Upper lobe of right lung (tissue), 1 donor: ENCODE results near the gene CPT1A. TPM values are rescaled to one million over a fixed set of nuclear protein-coding genes. Genes with fewer than 3 reads are reported as not detected.
A peak's percentile ranks its signal among the peaks of the same experiment; 100 is the strongest.

ENCODE experiments used
- ATAC-seq: fragments of 200-7000 bp; cut with Tn5 transposase; one replicate; pipeline ENCODE4 v1.9.1; 2020; ENCODE audit warnings: mild to moderate bottlenecking, moderate library complexity
- DNase-seq: peaks from one replicate; pipeline ENCODE4 v3.0.0-alpha.2; 2020
- H3K27ac ChIP-seq: fragments of 200-600 bp; one replicate; pipeline ENCODE4 v1.8.0; 2022
- H3K27me3 ChIP-seq: fragments of 200-600 bp; one replicate; pipeline ENCODE4 v1.8.0; 2022; ENCODE audit warnings: mild to moderate bottlenecking
- H3K36me3 ChIP-seq: fragments of 200-600 bp; one replicate; pipeline ENCODE4 v1.8.0; 2022
- H3K4me1 ChIP-seq: fragments of 200-600 bp; one replicate; pipeline ENCODE4 v1.8.0; 2022
- H3K4me3 ChIP-seq: fragments of 200-600 bp; one replicate; pipeline ENCODE4 v1.8.0; 2022; ENCODE audit warnings: mild to moderate bottlenecking
- H3K9me3 ChIP-seq: fragments of 200-600 bp; one replicate; pipeline ENCODE4 v1.8.0; 2022
- CTCF ChIP-seq: fragments of 200-600 bp; IDR thresholded peaks from one replicate; pipeline ENCODE4 v1.8.0; 2022; ENCODE audit warnings: antibody characterized with exemption
- intact Hi-C: fragments of 100-400 bp; cut with DNase I; formaldehyde crosslinking; loops from one replicate; pipeline ENCODE4 v1.11.0; 2022
- total RNA-seq: library from RNA; stranded (reverse); fragmentation: NEBNext Ultra II Directional; extraction: Animal tissue kit (Norgen Biotek cat#: 25700); gene quantifications from one replicate; pipeline ENCODE4 v1.2.1, GENCODE V29; 2021
- donor health status: DM: no; HTN: yes; CAD: no; lungs with severe emphysema.

Gene CPT1A
- total RNA-seq, 1 donor from 2014 or later, result 76.4 TPM

GRCh38 chr11:68880851-68881250 is 39.1 kb upstream of the CPT1A start:
- intact Hi-C loops, result no loop called here

GRCh38 chr11:68878022-68878421 is 36.3 kb upstream of the CPT1A start:
- no peak overlapping the region for H3K27ac ChIP-seq
- no peak for DNase-seq
- no peaks in the 10 kb centered on the region for H3K4me1 ChIP-seq
- intact Hi-C loops, result no loop called here
- H3K27me3 ChIP-seq, result no peaks in the 10 kb centered on the region
- no peaks in the 10 kb centered on the region for H3K36me3 ChIP-seq
- no peak for ATAC-seq
- no peaks in the 10 kb centered on the region for H3K9me3 ChIP-seq
- no peak for TF ChIP-seq CTCF
- H3K4me3 ChIP-seq, result no peak overlapping the region

More at GRCh38 chr11:68880851-68881250, 39.1 kb upstream of the CPT1A start:
- peak; percentile 29 for DNase-seq
- H3K36me3 ChIP-seq, result no peaks in the 10 kb centered on the region
- H3K27ac ChIP-seq, result no peak overlapping the region
- no peak overlapping the region for H3K4me3 ChIP-seq
- ATAC-seq, result no peak
- no peaks in the 10 kb centered on the region for H3K27me3 ChIP-seq
- H3K9me3 ChIP-seq, result no peaks in the 10 kb centered on the region
- H3K4me1 ChIP-seq, result no peaks in the 10 kb centered on the region
- TF ChIP-seq CTCF, result no peak

GRCh38 chr11:68872216-68873003 is 30.7 kb upstream of the CPT1A start:
- no peak for TF ChIP-seq CTCF
- peaks cover 2% of the 10 kb centered on the region for H3K4me1 ChIP-seq
- DNase-seq (peak; percentile 30), ATAC-seq (no peak)
- no peaks in the 10 kb centered on the region for H3K27me3 ChIP-seq
- H3K4me3 ChIP-seq, result no peak overlapping the region
- H3K36me3 ChIP-seq, result no peaks in the 10 kb centered on the region
- intact Hi-C loops, result no loop called here
- no peak overlapping the region for H3K27ac ChIP-seq
- H3K9me3 ChIP-seq, result no peaks in the 10 kb centered on the region

- Histone ChIP-seq H3K9me3 (no peaks in the 10 kb centered on the region), H3K4me1 (peaks cover 2% of the 10 kb centered on the region), H3K4me3 (peak overlapping the region; percentile 60), H3K27me3 (no peaks in the 10 kb centered on the region), H3K27ac (no peak overlapping the region), H3K36me3 (no peaks in the 10 kb centered on the region)
- TF ChIP-seq CTCF, result peak; percentile 10
- ATAC-seq (peak; percentile 26), DNase-seq (peak; percentile 40)
- intact Hi-C loops, result no loop called here
Measured at GRCh38 chr11:68870470-68870869, 28.8 kb upstream of the CPT1A start.

- Histone ChIP-seq H3K4me1 (peaks cover 2% of the 10 kb centered on the region), H3K27me3 (no peaks in the 10 kb centered on the region), H3K27ac (no peak overlapping the region), H3K9me3 (no peaks in the 10 kb centered on the region), H3K4me3 (no peak overlapping the region), H3K36me3 (no peaks in the 10 kb centered on the region)
- TF ChIP-seq CTCF, result no peak
- DNase-seq (peak; percentile 40), ATAC-seq (no peak)
- intact Hi-C loops, result no loop called here
Measured at GRCh38 chr11:68868221-68868835, 26.6 kb upstream of the CPT1A start.
